ENCODE data around the gene ARHGAP26. TPM values are rescaled to one million over a fixed set of nuclear protein-coding genes. Genes with fewer than 3 reads are reported as not detected.
A peak's percentile ranks its signal among the peaks of the same experiment; 100 is the strongest.

Gene ARHGAP26
- total and polyA plus RNA-seq, 2 of the 4 experiments (the other 2 are of a cell fraction), result 0.54 to 0.56 TPM

DNA sequence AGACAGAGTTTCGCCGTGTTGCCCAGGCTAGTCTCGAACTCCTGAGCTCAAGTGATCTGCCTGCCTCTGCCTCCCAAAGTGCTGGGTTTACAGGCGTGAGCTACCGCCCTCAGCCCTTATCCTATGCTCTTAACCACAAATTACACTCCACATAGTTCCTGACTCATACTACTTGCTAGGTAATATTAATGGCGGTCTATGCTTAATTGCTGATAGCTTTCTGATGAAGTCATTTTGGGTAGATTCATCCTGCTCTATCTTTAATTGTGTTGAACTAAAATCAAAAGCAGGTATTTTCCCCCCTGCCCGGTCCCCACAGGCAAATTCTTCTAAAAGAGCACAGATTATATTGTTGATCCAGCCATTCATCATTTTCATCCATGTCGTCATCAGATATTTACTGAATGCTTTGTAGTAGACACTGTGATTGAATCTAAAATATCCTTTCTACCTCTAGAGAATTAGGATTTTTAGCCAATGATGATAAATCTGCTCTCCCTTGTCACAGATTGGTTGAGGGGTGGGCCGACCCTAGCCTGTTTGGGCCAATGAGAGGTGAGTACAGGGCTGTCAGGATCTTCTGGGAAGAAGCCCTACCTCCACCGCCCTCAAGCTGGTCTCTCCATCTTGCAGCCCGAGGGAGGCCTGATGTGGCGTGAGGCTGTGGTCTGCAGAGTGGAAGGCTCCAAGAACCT, 488.5 kb downstream of the ARHGAP26 start:
- Histone ChIP-seq H2BK5ac (ENCODE audit: low read depth, low read length, poor library complexity, severe bottlenecking) (peak overlapping the region; percentile 71), H3K56ac (ENCODE audit: extremely low read depth, insufficient read depth, low read length) (no peak overlapping the region), H3K9ac (ENCODE audit: low read depth, low read length) (no peak overlapping the region), H3K9me1 (ENCODE audit: insufficient read depth, low read length) (peaks cover 5% of the 10 kb centered on the region; the same call in 1 of the 2 replicates), H3K9me3 (ENCODE audit: control insufficient read depth, insufficient read depth, low read length) (no peaks in the 10 kb centered on the region), H4K20me1 (ENCODE audit: insufficient read depth, low read length) (no peaks in the 10 kb centered on the region), H3K4ac (ENCODE audit: low read depth, low read length) (peak overlapping the region; percentile 71), H4K8ac (ENCODE audit: low read depth in 2 of 2, low read length in 2 of 2) (peak overlapping the region in 1 of 2 experiments; percentile 83; a peak in 1 of 4 replicates), H2BK120ac (ENCODE audit: low read depth, low read length) (peak overlapping the region; percentile 66; the same call in 1 of the 2 replicates), H3K4me2 (ENCODE audit: low read depth, low read length) (no peak overlapping the region), H3K18ac (ENCODE audit: low read depth, low read length) (peak overlapping the region; percentile 26; the same call in 1 of the 2 replicates), H3K23ac (ENCODE audit: low read depth, low read length) (no peak overlapping the region), H4K5ac (ENCODE audit: low read depth, low read length) (peak overlapping the region; percentile 64; the same call in 1 of the 2 replicates), H2AK5ac (ENCODE audit: low read depth, low read length) (peak overlapping the region; percentile 36), H2BK20ac (ENCODE audit: low read depth, low read length) (peak overlapping the region; percentile 29; the same call in 1 of the 2 replicates), H3K79me1 (ENCODE audit: low read depth in 1 of 2, low read length in 2 of 2) (no peaks in the 10 kb centered on the region; a peak in 1 of 4 replicates), H2BK15ac (ENCODE audit: low read depth, low read length) (0 out of 3 replicates have a peak overlapping the region, but pooled peaks have one; percentile 65), H3K36me3 (ENCODE audit: control insufficient read depth, insufficient read depth, low read length) (no peaks in the 10 kb centered on the region), H3K27ac (ENCODE audit: insufficient read depth, low read length) (no peak overlapping the region; the same call in 1 of the 2 replicates), H3K14ac (replicated peaks; ENCODE audit: low read depth, low read length) (peak overlapping the region; percentile 73; the same call in 1 of the 2 replicates), H3K27me3 (ENCODE audit: control insufficient read depth, insufficient read depth, low read length) (no peaks in the 10 kb centered on the region), H2AK9ac (replicated peaks; ENCODE audit: low read depth, low read length, poor library complexity) (peak overlapping the region; percentile 84), H2AFZ (replicated peaks; ENCODE audit: low read length, poor library complexity) (no peak overlapping the region), H3K4me1 (ENCODE audit: control insufficient read depth, insufficient read depth, low read length) (peaks cover 7% of the 10 kb centered on the region; the same call in 1 of the 2 replicates), H4K91ac (ENCODE audit: insufficient read depth, low read depth, low read length) (no peak overlapping the region; the same call in 1 of the 2 replicates), H3K4me3 (ENCODE audit: insufficient read depth, low read depth, low read length) (no peak overlapping the region)
- peak; percentile 87 for DNase-seq
- in situ Hi-C loops (cut with MboI; ENCODE audit: low sequenced_read_pairs) (no loop called here), dilution Hi-C loops (cut with HindIII; ENCODE audit: low sequenced_read_pairs, unreplicated experiment) (no loop called here), intact Hi-C loops (cut with micrococcal nuclease) (no loop called here)
- ChIA-PET CTCF (no interaction called here), POLR2A (ENCODE audit: unreplicated experiment) (no interaction called here)
- TF ChIP-seq NFE2L2 (IDR thresholded peaks at IDR 0.05; ENCODE audit: low read depth, low read length) (no peak), FOS (IDR thresholded peaks at IDR 0.05; ENCODE audit: low read depth, low read length) (peak; percentile 31; the same call in 1 of the 2 replicates), BHLHE40 (IDR thresholded peaks at IDR 0.05; ENCODE audit: low read depth, low read length) (0 out of 2 replicates have a peak, but pooled peaks have one; percentile 32), MAZ (IDR thresholded peaks at IDR 0.05; ENCODE audit: borderline replicate concordance, low read depth, low read length) (no peak)
- 100% methylated on average over 1 of the region's 12 CpGs; no CpG with 5 or more reads in 1 of the 2 experiments for WGBS, 2 experiments (ENCODE audit: extremely low coverage in 2 of 2, insufficient read length in 1 of 2)
- BruUV-seq (replicated peaks), result no TSS peak
- ATAC-seq (ENCODE audit: low read depth), result peak; percentile 41; the same call in 1 of the 2 replicates
